Stimulated activated naive CD8-positive, alpha-beta T cell treated with anti-CD3 and anti-CD28 coated beads, Interleukin-15, amount 100 ng/mL, for 72 hours (primary cell): ENCODE results near the gene RAB6B.
A peak's percentile ranks its signal among the peaks of the same experiment; 100 is the strongest.

Source experiments
- ATAC-seq: fragments of 150-1000 bp; cut with Tn5 transposase; 2 replicates; pipeline ENCODE4 v1.10.0; 2021; ENCODE audit warnings: mild to moderate bottlenecking, moderate library complexity
- DNase-seq, 2 donors: peaks; one replicate each; pipeline ENCODE4 v3.0.0; 2021 to 2022
- H3K27ac Mint-ChIP-seq, 2 donors: one replicate each; pipeline ENCODE4 v1.8.0; 2022; ENCODE audit warnings: mild to moderate bottlenecking in 2 of 2, mixed read lengths in 2 of 2, moderate library complexity in 2 of 2
- H3K27me3 Mint-ChIP-seq: one replicate; pipeline ENCODE4 v1.8.0; 2022; ENCODE audit warnings: mixed read lengths
- H3K4me1 Mint-ChIP-seq: one replicate; pipeline ENCODE4 v1.8.0; 2022; ENCODE audit warnings: mild to moderate bottlenecking, mixed read lengths
- H3K4me3 Mint-ChIP-seq, 2 donors: one replicate each; pipeline ENCODE4 v1.8.0; 2022; ENCODE audit warnings: mild to moderate bottlenecking in 2 of 2, mixed read lengths in 2 of 2, moderate library complexity in 1 of 2
- H3K9me3 Mint-ChIP-seq, 2 donors: one replicate each; pipeline ENCODE4 v1.8.0; 2022; ENCODE audit warnings: mixed read lengths in 2 of 2

The RAB6B gene

GRCh38 chr3:133915685-133916658 is 20.3 kb upstream of the RAB6B start:
- Mint-ChIP-seq H3K4me3 (no peak overlapping the region), H3K27ac (no peak overlapping the region), H3K4me1 (no peaks in the 10 kb centered on the region), H3K9me3 (no peaks in the 10 kb centered on the region), H3K27me3 (peaks cover 24% of the 10 kb centered on the region)
- DNase-seq: no peak
- no peak for ATAC-seq

- H3K4me1 Mint-ChIP-seq: no peaks in the 10 kb centered on the region
- no peak overlapping the region for H3K27ac Mint-ChIP-seq
- H3K4me3 Mint-ChIP-seq: no peak overlapping the region
- no peak for DNase-seq
- no peaks in the 10 kb centered on the region for H3K9me3 Mint-ChIP-seq
- peaks cover 30% of the 10 kb centered on the region for H3K27me3 Mint-ChIP-seq
- no peak for ATAC-seq
Observed at GRCh38 chr3:133914839-133915600, 19.3 kb upstream of the RAB6B start.

- Mint-ChIP-seq H3K4me1 (no peaks in the 10 kb centered on the region), H3K27me3 (peaks cover 24% of the 10 kb centered on the region), H3K4me3 (no peak overlapping the region), H3K9me3 (no peaks in the 10 kb centered on the region), H3K27ac (no peak overlapping the region)
- no peak for ATAC-seq
- no peak for DNase-seq
Observed at GRCh38 chr3:133910422-133910821, 14.7 kb upstream of the RAB6B start.

GRCh38 chr3:133905376-133905775 is 9.7 kb upstream of the RAB6B start:
- Mint-ChIP-seq H3K4me1 (no peaks in the 10 kb centered on the region), H3K27me3 (peaks cover 31% of the 10 kb centered on the region), H3K9me3 (peaks cover 7% of the 10 kb centered on the region in 2 donors), H3K27ac (no peak overlapping the region), H3K4me3 (no peak overlapping the region)
- DNase-seq: no peak
- no peak for ATAC-seq

GRCh38 chr3:133901847-133902246 is 6.2 kb upstream of the RAB6B start:
- Mint-ChIP-seq H3K4me3 (no peak overlapping the region), H3K27ac (no peak overlapping the region), H3K9me3 (peaks cover 7% of the 10 kb centered on the region in 2 donors), H3K4me1 (no peaks in the 10 kb centered on the region), H3K27me3 (peaks cover 26% of the 10 kb centered on the region)
- DNase-seq (no peak), ATAC-seq (no peak)

- DNase-seq (no peak), ATAC-seq (no peak)
- Mint-ChIP-seq H3K4me3 (no peak overlapping the region), H3K4me1 (peaks cover 1% of the 10 kb centered on the region), H3K27ac (no peak overlapping the region), H3K27me3 (peaks cover 34% of the 10 kb centered on the region), H3K9me3 (peaks cover 7% of the 10 kb centered on the region in 2 donors)
Observed at GRCh38 chr3:133901083-133901482, 5.4 kb upstream of the RAB6B start.

GRCh38 chr3:133899311-133899710 is 3.6 kb upstream of the RAB6B start:
- Mint-ChIP-seq H3K27me3 (peaks cover 52% of the 10 kb centered on the region), H3K4me1 (peaks cover 11% of the 10 kb centered on the region), H3K9me3 (peaks cover 7% of the 10 kb centered on the region in 2 donors), H3K27ac (no peak overlapping the region), H3K4me3 (no peak overlapping the region)
- ATAC-seq (no peak), DNase-seq (no peak)

GRCh38 chr3:133897547-133897946 is 1.9 kb upstream of the RAB6B start:
- Mint-ChIP-seq H3K27me3 (peaks cover 69% of the 10 kb centered on the region), H3K4me1 (peaks cover 11% of the 10 kb centered on the region), H3K9me3 (peaks cover 0 to 7% of the 10 kb centered on the region in 2 donors), H3K27ac (no peak overlapping the region), H3K4me3 (no peak overlapping the region)
- DNase-seq: no peak
- no peak for ATAC-seq

- peak; percentile 29 for ATAC-seq
- peaks cover 11% of the 10 kb centered on the region for H3K4me1 Mint-ChIP-seq
Observed at GRCh38 chr3:133896002-133896761, 500 bp upstream of the RAB6B start.

GRCh38 chr3:133894353-133895207 is 1.1 kb downstream of the RAB6B start:
- H3K27ac Mint-ChIP-seq: no peak overlapping the region
- H3K4me3 Mint-ChIP-seq: peak overlapping the region in 1 of 2 donors; percentile 15
- H3K27me3 Mint-ChIP-seq: peaks cover 71% of the 10 kb centered on the region
- no peaks in the 10 kb centered on the region for H3K9me3 Mint-ChIP-seq
- ATAC-seq (peak; percentile 7), DNase-seq (no peak)
- peaks cover 11% of the 10 kb centered on the region for H3K4me1 Mint-ChIP-seq

More at GRCh38 chr3:133896002-133896761, 500 bp upstream of the RAB6B start:
- DNase-seq: no peak
- Mint-ChIP-seq H3K9me3 (no peaks in the 10 kb centered on the region), H3K27me3 (peaks cover 72% of the 10 kb centered on the region), H3K4me3 (peak overlapping the region; percentile 77 to 84), H3K27ac (no peak overlapping the region)

GRCh38 chr3:133893683-133894352 is 1.9 kb downstream of the RAB6B start:
- Mint-ChIP-seq H3K27me3 (peaks cover 71% of the 10 kb centered on the region), H3K27ac (no peak overlapping the region)

GRCh38 chr3:133892541-133893231 is 3.0 kb downstream of the RAB6B start:
- ATAC-seq (no peak), DNase-seq (no peak)
- H3K4me3 Mint-ChIP-seq: no peak overlapping the region
- no peak overlapping the region for H3K27ac Mint-ChIP-seq
- peaks cover 11% of the 10 kb centered on the region for H3K4me1 Mint-ChIP-seq
- H3K9me3 Mint-ChIP-seq: no peaks in the 10 kb centered on the region
- peaks cover 73% of the 10 kb centered on the region for H3K27me3 Mint-ChIP-seq

More at GRCh38 chr3:133893683-133894352, 1.9 kb downstream of the RAB6B start:
- DNase-seq (no peak), ATAC-seq (no peak)
- peaks cover 11% of the 10 kb centered on the region for H3K4me1 Mint-ChIP-seq
- H3K4me3 Mint-ChIP-seq: no peak overlapping the region
- no peaks in the 10 kb centered on the region for H3K9me3 Mint-ChIP-seq

GRCh38 chr3:133891662-133892378 is 3.9 kb downstream of the RAB6B start:
- no peak for DNase-seq
- Mint-ChIP-seq H3K27ac (no peak overlapping the region), H3K27me3 (peaks cover 69% of the 10 kb centered on the region), H3K4me3 (no peak overlapping the region), H3K9me3 (no peaks in the 10 kb centered on the region), H3K4me1 (peaks cover 11% of the 10 kb centered on the region)
- no peak for ATAC-seq
